ENCODE data around the gene PGC. TPM values are rescaled to one million over a fixed set of nuclear protein-coding genes. Genes with fewer than 3 reads are reported as not detected.

PGC gene
- total RNA-seq, 1 experiment from 2014 or later, result not detected

DNA sequence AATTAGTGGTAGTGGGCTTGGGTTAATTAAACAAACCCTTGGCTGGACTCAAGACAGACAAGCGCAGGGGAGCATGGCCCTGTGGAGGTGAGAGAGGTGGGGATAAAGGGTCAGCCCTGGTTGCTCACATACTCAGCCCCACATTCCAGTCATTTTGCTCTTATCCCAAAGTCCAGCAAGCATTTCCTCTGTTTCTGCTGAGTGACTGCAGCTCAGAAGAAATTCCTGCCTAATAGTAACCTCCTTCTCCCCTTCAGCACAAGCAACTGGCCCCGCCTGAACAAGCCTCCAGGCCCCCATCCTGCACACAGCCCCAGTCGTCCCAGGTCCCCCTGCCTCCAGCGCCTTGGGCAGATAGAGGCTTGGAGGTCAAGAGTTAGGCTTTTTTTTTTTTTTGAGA lies 8.2 kb downstream of the PGC start:
- H4K20me1 ChIP-seq (ENCODE audit: control insufficient read depth, insufficient read depth, insufficient read length), result no peaks in the 10 kb centered on the region
- DNase-seq, result no peak
- no CpG with 5 or more reads among the region's 4 CpGs for WGBS (ENCODE audit: extremely low coverage, insufficient read length, low lambda C conversion rate)
- H4K5ac ChIP-seq (ENCODE audit: insufficient read length, low read depth, low read length), result no peak overlapping the region
- H3T11ph ChIP-seq (ENCODE audit: low read length), result no peak overlapping the region
- no peak overlapping the region for H3K23ac ChIP-seq (ENCODE audit: insufficient read length, low read depth, low read length)
- H4K91ac ChIP-seq (ENCODE audit: insufficient read length, low read depth, low read length), result no peak overlapping the region
- no peaks in the 10 kb centered on the region for H3K79me2 ChIP-seq (ENCODE audit: insufficient read depth, low read length)
- peaks cover 11% of the 10 kb centered on the region for H3K27me3 Mint-ChIP-seq (ENCODE audit: low read depth)
- H3K4me2 ChIP-seq (ENCODE audit: insufficient read depth, insufficient read length, low read length), result no peak overlapping the region
- no peak overlapping the region for H2BK20ac ChIP-seq (ENCODE audit: low read depth, low read length, poor library complexity, severe bottlenecking)
- H3K9me3 Mint-ChIP-seq, result no peaks in the 10 kb centered on the region; a peak in 1 of 5 replicates
- no peaks in the 10 kb centered on the region for H3K27me3 ChIP-seq (ENCODE audit: insufficient read depth, low read length)
- H3K4me3 Mint-ChIP-seq, result no peak overlapping the region
- no peak overlapping the region for H2BK5ac ChIP-seq (ENCODE audit: insufficient read length, low read length)
- H3K14ac ChIP-seq (ENCODE audit: insufficient read depth, low read length), result no peak overlapping the region
- H2BK12ac ChIP-seq (ENCODE audit: insufficient read length, low read depth, low read length), result no peak overlapping the region
- H3K23me2 ChIP-seq (ENCODE audit: insufficient read length, low read depth, low read length, poor library complexity, severe bottlenecking), result peaks cover 5% of the 10 kb centered on the region
- TF ChIP-seq CTCF (conservative IDR thresholded peaks at IDR 0.05), result no peak
- no peaks in the 10 kb centered on the region for H3K79me1 ChIP-seq (ENCODE audit: insufficient read depth, low read depth, low read length, poor library complexity, severe bottlenecking)
- H3K4me1 ChIP-seq (ENCODE audit: insufficient read depth, low read length), result no peaks in the 10 kb centered on the region
- H3K56ac ChIP-seq (ENCODE audit: insufficient read length, low read depth, low read length), result no peak overlapping the region
- H3K9ac ChIP-seq (ENCODE audit: extremely low read depth, insufficient read length, low read length), result no peak overlapping the region
- no peak overlapping the region for H2AFZ ChIP-seq (ENCODE audit: low read length)
- H2BK15ac ChIP-seq (ENCODE audit: low read depth, low read length), result no peak overlapping the region
- no peaks in the 10 kb centered on the region; a peak in 1 of 7 replicates for H3K36me3 Mint-ChIP-seq (ENCODE audit: insufficient read depth in 1 of 3, low read depth in 3 of 3)
- no peak overlapping the region for H3K27ac Mint-ChIP-seq
- no peak overlapping the region for H2AK5ac ChIP-seq (ENCODE audit: insufficient read length, low read length)
- peaks cover 16 to 22% of the 10 kb centered on the region in 2 experiments for H3K4me1 Mint-ChIP-seq
- no peak overlapping the region for H4K8ac ChIP-seq (replicated peaks; ENCODE audit: insufficient read length, low read depth, low read length)
- H3K9me3 ChIP-seq (ENCODE audit: control insufficient read depth, low read depth, low read length), result no peaks in the 10 kb centered on the region
- H3K4ac ChIP-seq (ENCODE audit: low read depth, low read length), result no peak overlapping the region
- no peak overlapping the region for H3K18ac ChIP-seq (ENCODE audit: insufficient read length, low read depth, low read length)
- H2BK120ac ChIP-seq (ENCODE audit: low read depth, low read length, poor library complexity, severe bottlenecking), result no peak overlapping the region
- H3K27ac ChIP-seq (ENCODE audit: insufficient read length, low read depth, low read length), result no peak overlapping the region

Data from H9 (cell line).